K562 (cell line): ENCODE data around the gene HS3ST5. TPM values are rescaled to one million over a fixed set of nuclear protein-coding genes. Genes with fewer than 3 reads are reported as not detected.

Experiments
- ATAC-seq: fragments of 200-7000 bp; cut with Tn5 transposase; 3 replicates; pipeline ENCODE4 v1.9.1; 2020; ENCODE audit warnings: moderate library complexity
- BruUV-seq: library from RNA; stranded (reverse); fragments of 400-500 nt; replicated peaks from 2 replicates; lab custom pipeline; 2021; lab: Mats Ljungman, UMichigan
- CTCF ChIA-PET: fragments of 300-600 bp; formaldehyde crosslinking; extraction: SDS; loops from one replicate; lab custom pipeline; 2021; ENCODE audit warnings: low intra/inter-chr PET ratio; lab: Yijun Ruan, JAX
- POLR2A ChIA-PET: fragments of 300-600, 350-650 bp; sonication (Branson Sonifier 250); formaldehyde crosslinking; extraction: SDS; loops from one replicate; lab custom pipeline; 2021; ENCODE audit warnings: antibody characterized with exemption, inconsistent platforms; lab: Yijun Ruan, JAX
- DNase-seq, 4 experiments: peaks; one replicate each; pipeline versions ENCODE4 v3.0.0 to v3.0.0-alpha.2; 2011 to 2018; ENCODE audit warnings: low spot score in 3 of 4, mixed read lengths in 3 of 4; ENCODE audit errors: extremely low read depth in 1 of 4
- FAIRE-seq: peaks from 2 replicates; lab custom pipeline; 2011; peaks lifted over from hg19 to GRCh38; lab: Jason Lieb, UNC
- H2AFZ ChIP-seq: 2 replicates; pipeline ENCODE4 v1.6.0; 2011; ENCODE audit warnings: low read depth, low read length, control low read depth, inconsistent platforms
- H3K27ac ChIP-seq: fragments of 200-600 bp; 3 replicates; pipeline ENCODE4 v1.8.0; 2011; ENCODE audit warnings: low read depth, mild to moderate bottlenecking, control low read depth, inconsistent platforms, low read length, moderate library complexity, mixed read lengths; ENCODE audit errors: extremely low read depth
- H3K27me3 ChIP-seq, 2 experiments: fragments of 300-600 bp in 1 of 2; 2 replicates in 1 of 2; 3 replicates in 1 of 2; pipeline versions ENCODE4 v1.6.0 to v1.8.0; 2011; ENCODE audit warnings: inconsistent platforms in 2 of 2, low read length in 2 of 2, mild to moderate bottlenecking in 1 of 2, mixed read lengths in 1 of 2, moderate library complexity in 1 of 2; ENCODE audit not compliant: control insufficient read depth in 2 of 2, insufficient read depth in 2 of 2
- H3K36me3 ChIP-seq: fragments of 300-600 bp; 3 replicates; pipeline ENCODE4 v1.8.0; 2011; ENCODE audit warnings: mild to moderate bottlenecking, low read length, inconsistent platforms; ENCODE audit not compliant: control insufficient read depth, insufficient read depth
- H3K4me1 ChIP-seq, 2 experiments: fragments of 200-600 bp in 1 of 2; replicated peaks in 1 of 2; 2 replicates in 1 of 2; 3 replicates in 1 of 2; pipeline versions ENCODE4 v1.5.1 to v1.8.0; 2011; ENCODE audit warnings: inconsistent platforms in 2 of 2, low read length in 2 of 2, mild to moderate bottlenecking in 1 of 2, mixed read lengths in 1 of 2, moderate library complexity in 1 of 2; ENCODE audit not compliant: control insufficient read depth in 2 of 2, insufficient read depth in 2 of 2
- H3K4me2 ChIP-seq: 2 replicates; pipeline ENCODE4 v1.6.1; 2011; ENCODE audit warnings: low read length, control low read depth, inconsistent platforms, mixed read lengths; ENCODE audit not compliant: insufficient read depth
- H3K4me3 ChIP-seq: fragments of 200-600 bp; sonication (generic), shearing (Covaris generic); 2 replicates; pipeline ENCODE4 v1.5.1; 2016; ENCODE audit warnings: control low read depth, inconsistent platforms
- H3K79me2 ChIP-seq: fragments of 200-600 bp; 3 replicates; pipeline ENCODE4 v1.8.0; 2011; ENCODE audit warnings: low read length, inconsistent platforms; ENCODE audit not compliant: control insufficient read depth, insufficient read depth
- H3K9ac ChIP-seq, 2 experiments: 2 replicates each; pipeline versions ENCODE4 v1.6.0 to v1.6.1; 2011; ENCODE audit warnings: low read depth in 2 of 2, low read length in 2 of 2, control low read depth in 1 of 2, inconsistent platforms in 1 of 2, mild to moderate bottlenecking in 1 of 2, mixed read lengths in 1 of 2; ENCODE audit not compliant: insufficient read depth in 1 of 2
- H3K9me1 ChIP-seq: one replicate; pipeline ENCODE4 v1.6.0; 2011; ENCODE audit warnings: inconsistent platforms, mild to moderate bottlenecking, low read length, moderate library complexity; ENCODE audit not compliant: control insufficient read depth, insufficient read depth
- H3K9me3 ChIP-seq: replicated peaks from 2 replicates; pipeline ENCODE4 v1.5.1; 2011; ENCODE audit warnings: low read depth, low read length, inconsistent platforms; ENCODE audit not compliant: control insufficient read depth, insufficient read depth
- H4K20me1 ChIP-seq: replicated peaks from 2 replicates; pipeline ENCODE4 v1.6.1; 2011; ENCODE audit warnings: low read length, inconsistent platforms, mixed read lengths; ENCODE audit not compliant: control insufficient read depth, insufficient read depth
- CBX2 ChIP-seq: fragments of 200-600 bp; sonication (generic); IDR thresholded peaks from one replicate; pipeline ENCODE4 v1.6.1; 2012; ENCODE audit warnings: mild to moderate bottlenecking, low read length, inconsistent platforms; ENCODE audit not compliant: insufficient read depth, poor library complexity, severe bottlenecking
- CC2D1A ChIP-seq: fragments of 450-650 bp; IDR thresholded peaks from 2 replicates; pipeline ENCODE4 v1.6.1; 2017; ENCODE audit warnings: mild to moderate bottlenecking
- JUN ChIP-seq, 2 experiments: sonication (generic) in 1 of 2; formaldehyde crosslinking in 1 of 2; IDR thresholded peaks; 2 replicates each; pipeline versions ENCODE4 v1.6.1 to v1.8.0; 2012 to 2022; ENCODE audit warnings: borderline replicate concordance in 2 of 2, mild to moderate bottlenecking in 2 of 2, improper control_type of control experiment in 1 of 2, low read depth in 1 of 2, low read length in 1 of 2, missing genetic modification reagents in 1 of 2
- NEUROD1 ChIP-seq: fragments of 150-350 bp; IDR thresholded peaks from 2 replicates; pipeline ENCODE4 v1.6.1; 2014; ENCODE audit warnings: borderline replicate concordance, low read length, low read depth; ENCODE audit not compliant: partially characterized antibody
- RBM15 ChIP-seq: fragments of 200-400 bp; formaldehyde crosslinking; IDR thresholded peaks from 2 replicates; pipeline ENCODE4 v1.6.1; 2018; ENCODE audit warnings: mild to moderate bottlenecking, low read length, moderate library complexity; ENCODE audit not compliant: insufficient read depth
- RREB1 ChIP-seq: fragments of 250-450 bp; sonication (Bioruptor Pico); IDR thresholded peaks from 2 replicates; pipeline ENCODE4 v1.4.0; 2020
- SAFB2 ChIP-seq: fragments of 200-400 bp; formaldehyde crosslinking; IDR thresholded peaks from 2 replicates; pipeline ENCODE4 v1.6.1; 2018; ENCODE audit warnings: borderline replicate concordance, low read length, low read depth, moderate library complexity; ENCODE audit not compliant: severe bottlenecking
- ZBTB2 ChIP-seq: fragments of 450-650 bp; IDR thresholded peaks from 2 replicates; pipeline ENCODE4 v1.6.1; 2016; ENCODE audit warnings: antibody characterized with exemption
- ZNF280A ChIP-seq: fragments of 450-650 bp; IDR thresholded peaks from 2 replicates; pipeline ENCODE4 v1.6.1; 2018; ENCODE audit warnings: mild to moderate bottlenecking, low read depth; ENCODE audit not compliant: partially characterized antibody
- ZNF75A ChIP-seq: fragments of 450-650 bp; formaldehyde crosslinking; IDR thresholded peaks from 2 replicates; pipeline ENCODE4 v1.4.0; 2020; ENCODE audit warnings: mild to moderate bottlenecking
- ZNF766 ChIP-seq: fragments of 200-800 bp; sonication (Bioruptor generic); conservative IDR thresholded peaks from 2 replicates; pipeline ENCODE4 v1.6.1; 2016; ENCODE audit warnings: missing genetic modification characterization, missing compliant biosample characterization
- WGBS: fragments of 100-300 bp; shearing (Covaris generic); methylation state at CpG from one replicate; pipeline ENCODE4 v1.1.6; 2016; ENCODE audit warnings: low coverage, mixed read lengths; ENCODE audit not compliant: insufficient coverage; ENCODE audit errors: missing lambda C conversion rate; 5-methylcytosine and 5-hydroxymethylcytosine counted together
- in situ Hi-C: fragments of 300-500 bp; cut with MboI; formaldehyde crosslinking; loops from 4 replicates; pipeline ENCODE4 v1.15.0; 2018; ENCODE audit warnings: inconsistent platforms, mixed read lengths
- intact Hi-C: fragments of 100-400 bp; cut with micrococcal nuclease; formaldehyde crosslinking; loops from 2 replicates; pipeline ENCODE4 v1.14.2; 2022
- polyA plus RNA-seq, 8 experiments: library from polyadenylated mRNA; depleted of rRNA in 4 of 8; stranded (reverse) in 5 of 8; unstranded in 3 of 8; fragments of >200 nt; fragmentation: Nextera tagmentation in 2 of 8; fragmentation: Illumina TruSeq in 1 of 8; extraction: Ambion mirVana in 2 of 8; extraction: Trizol in 1 of 8; gene quantifications; 2 replicates each; pipeline versions ENCODE4 v1.2.1 to v1.2.3, GENCODE V29; 2011 to 2014; ENCODE audit warnings: inconsistent platforms in 1 of 8, missing spikeins in 1 of 8
- total RNA-seq, 7 experiments: library from RNA; depleted of rRNA in 6 of 7; stranded (reverse); fragments of >200 nt in 6 of 7; fragmentation: Illumina TruSeq in 2 of 7; extraction: Trizol in 2 of 7; gene quantifications; 2 replicates each; pipeline versions ENCODE4 v1.2.1 to v1.2.3, GENCODE V29; 2011 to 2021; ENCODE audit warnings: low replicate concordance in 1 of 7

HS3ST5 gene
- total and polyA plus RNA-seq, 9 of the 15 experiments (the other 6 are each of a cell fraction or from before 2014, with no cell fraction given) = not detected

- H3K79me2 ChIP-seq = no peaks in the 10 kb centered on the region
- FAIRE-seq = no peak
- H2AFZ ChIP-seq = no peak overlapping the region
- no peak for TF ChIP-seq JUN (IDR thresholded peaks at IDR 0.05; ENCODE audit: borderline replicate concordance, low read depth, low read length)
- TF ChIP-seq JUN (CRISPR knock-in tag; IDR thresholded peaks at IDR 0.05; ENCODE audit: borderline replicate concordance) = no peak
- no peak for TF ChIP-seq CBX2
- TF ChIP-seq ZBTB2 = no peak
- no peak for TF ChIP-seq SAFB2
- no peak for TF ChIP-seq ZNF75A (CRISPR knock-in tag)
- TF ChIP-seq ZNF766 (CRISPR knock-in tag) = no peak
- no peak for TF ChIP-seq RREB1 (CRISPR knock-in tag)
- no peak for TF ChIP-seq RBM15
- TF ChIP-seq ZNF280A = no peak
- no peak for TF ChIP-seq CC2D1A
- TF ChIP-seq NEUROD1 = no peak
These were observed 322.6 kb downstream of the HS3ST5 start for GRCh38 chr6:114020196-114020595.

More at GRCh38 chr6:114020196-114020595, 322.6 kb downstream of the HS3ST5 start:
- no peak overlapping the region for H3K4me3 ChIP-seq
- H3K4me2 ChIP-seq = no peak overlapping the region
- H3K27me3 ChIP-seq = peaks cover 5 to 19% of the 10 kb centered on the region in 2 experiments; a peak in 3 of 5 replicates
- H3K9me1 ChIP-seq = no peaks in the 10 kb centered on the region
- intact Hi-C loops (no loop called here), in situ Hi-C loops (no loop called here)
- no peak for DNase-seq
- ATAC-seq = no peak
- ChIA-PET CTCF (no interaction called here), POLR2A (no interaction called here)
- H3K9me3 ChIP-seq = no peaks in the 10 kb centered on the region
- H3K27ac ChIP-seq = no peak overlapping the region
- H4K20me1 ChIP-seq = no peaks in the 10 kb centered on the region
- peaks cover 0 to 3% of the 10 kb centered on the region in 2 experiments; a peak in 1 of 5 replicates for H3K4me1 ChIP-seq
- H3K36me3 ChIP-seq = no peaks in the 10 kb centered on the region
- WGBS = under 1% methylated on average over 12 of the region's 15 CpGs
- H3K9ac ChIP-seq = no peak overlapping the region
- no TSS peak for BruUV-seq
